Activated CD8-positive, alpha-beta memory T cell treated with anti-CD3 and anti-CD28 coated beads for 4 hours (primary cell): ENCODE measurements around the gene P2RY8.
"Not testable (repeated sequence)": the region's sequence is repeated elsewhere in the genome, so short reads cannot be mapped to it uniquely, and the experiment has no call there.

ENCODE experiments used
- DNase-seq, 2 donors: peaks; one replicate each; pipeline ENCODE4 v3.0.0-alpha.2; 2020; ENCODE audit warnings: low read depth in 2 of 2

P2RY8 gene

GRCh38 chrX:1537031-1537715, at the start of gene P2RY8:
TSS of gene P2RY8 (minus strand) at chrX:1537185. CDS start at chrX:1466558, 70,627 bp downstream.
- peak; percentile 48 to 70 for DNase-seq

GRCh38 chrX:1584237-1585011, 47.4 kb upstream of the P2RY8 start:
- no peak for DNase-seq

GRCh38 chrX:1582686-1583437, 45.9 kb upstream of the P2RY8 start:
- peak in 1 of 2 donors; percentile 48 for DNase-seq

GRCh38 chrX:1581132-1581531, 44.1 kb upstream of the P2RY8 start:
- DNase-seq = peak; percentile 42 to 46

GRCh38 chrX:1578511-1579173, 41.7 kb upstream of the P2RY8 start:
- no peak for DNase-seq

- no peak for DNase-seq
These were observed 40.9 kb upstream of the P2RY8 start for GRCh38 chrX:1577845-1578244.

- no peak for DNase-seq
These were observed 39.4 kb upstream of the P2RY8 start for GRCh38 chrX:1576201-1576992.

- DNase-seq = not testable (repeated sequence)
These were observed 37.2 kb upstream of the P2RY8 start for GRCh38 chrX:1574181-1574580.

- no peak for DNase-seq
These were observed 28.0 kb upstream of the P2RY8 start for GRCh38 chrX:1564750-1565683.

- DNase-seq = not testable (repeated sequence)
These were observed 27.1 kb upstream of the P2RY8 start for GRCh38 chrX:1564077-1564476.

- no peak for DNase-seq
These were observed 24.2 kb upstream of the P2RY8 start for GRCh38 chrX:1561164-1561563.

- no peak for DNase-seq
These were observed 21.9 kb upstream of the P2RY8 start for GRCh38 chrX:1558761-1559468.

GRCh38 chrX:1557442-1557841, 20.5 kb upstream of the P2RY8 start:
- DNase-seq = not testable (repeated sequence)

- DNase-seq = no peak
These were observed 18.4 kb upstream of the P2RY8 start for GRCh38 chrX:1555370-1555769.

- DNase-seq = peak in 1 of 2 donors; percentile 33
These were observed 17.7 kb upstream of the P2RY8 start for GRCh38 chrX:1554469-1555210.

- no peak for DNase-seq
These were observed 15.1 kb upstream of the P2RY8 start for GRCh38 chrX:1551959-1552546.

GRCh38 chrX:1546691-1547251, 9.8 kb upstream of the P2RY8 start:
- no peak for DNase-seq
